GM18511 (cell line): ENCODE results near the gene RPS17.

Experiments used
- ATAC-seq: cut with Tn5 transposase; IDR thresholded peaks from one replicate; pipeline ENCODE4 v1.9.1; 2021; ENCODE audit warnings: mild to moderate bottlenecking, moderate library complexity; ENCODE audit not compliant: unreplicated experiment

RPS17 gene

GRCh38 chr15:82540055-82540983 is at the start of gene RPS17:
TSS of gene RPS17 (minus strand) at chr15:82540457. CDS start at chr15:82540428, 29 bp downstream.
- peak; percentile 94 for ATAC-seq

DNA sequence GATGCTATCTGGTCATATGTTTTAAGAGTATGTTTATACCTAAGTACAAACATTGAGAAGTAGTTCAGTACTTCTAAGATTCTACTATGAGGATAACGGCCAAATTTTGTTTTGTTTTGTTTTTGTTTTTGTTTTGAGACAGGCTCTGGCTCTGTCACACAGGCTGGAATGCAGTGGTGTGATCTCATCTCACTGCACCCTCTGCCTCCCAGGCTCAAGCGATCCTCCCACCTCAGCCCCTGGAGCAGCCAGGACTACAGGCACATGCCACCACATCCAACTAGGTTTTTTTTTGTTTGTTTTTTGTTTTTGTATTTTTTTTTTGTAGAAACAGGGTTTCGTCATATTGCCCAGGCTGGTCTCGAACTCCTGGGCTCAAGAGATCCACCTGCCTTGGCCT is 47.5 kb upstream of the RPS17 start:
- no peak for ATAC-seq

- ATAC-seq: no peak
Measured at GRCh38 chr15:82585072-82585471, 44.8 kb upstream of the RPS17 start.

DNA sequence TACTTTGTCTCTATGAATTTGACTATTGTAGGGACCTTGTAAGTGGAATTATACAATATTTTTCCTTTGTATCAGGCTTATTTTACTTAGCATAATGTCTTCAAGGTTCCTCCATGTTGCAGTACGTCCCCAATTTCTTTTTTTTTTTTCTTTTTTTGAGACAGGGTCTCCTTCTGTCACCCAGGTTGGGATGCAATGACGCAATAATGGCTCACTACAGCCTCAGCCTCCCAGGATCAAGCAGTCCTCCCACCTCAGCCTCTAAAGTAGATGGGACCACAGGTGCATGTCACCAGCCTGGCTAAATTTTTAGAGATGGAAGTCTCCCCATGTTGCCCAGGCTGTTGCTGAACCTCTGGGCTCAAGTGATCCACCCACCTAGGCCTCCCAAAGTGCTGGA is 40.5 kb upstream of the RPS17 start:
- no peak for ATAC-seq

GRCh38 chr15:82575335-82575734 is 35.1 kb upstream of the RPS17 start:
- ATAC-seq: no peak

- no peak for ATAC-seq
Measured at GRCh38 chr15:82572986-82573385, 32.7 kb upstream of the RPS17 start.

GRCh38 chr15:82572311-82572710 is 32.1 kb upstream of the RPS17 start:
- no peak for ATAC-seq

GRCh38 chr15:82571722-82572222 is 31.5 kb upstream of the RPS17 start:
- ATAC-seq: no peak

DNA sequence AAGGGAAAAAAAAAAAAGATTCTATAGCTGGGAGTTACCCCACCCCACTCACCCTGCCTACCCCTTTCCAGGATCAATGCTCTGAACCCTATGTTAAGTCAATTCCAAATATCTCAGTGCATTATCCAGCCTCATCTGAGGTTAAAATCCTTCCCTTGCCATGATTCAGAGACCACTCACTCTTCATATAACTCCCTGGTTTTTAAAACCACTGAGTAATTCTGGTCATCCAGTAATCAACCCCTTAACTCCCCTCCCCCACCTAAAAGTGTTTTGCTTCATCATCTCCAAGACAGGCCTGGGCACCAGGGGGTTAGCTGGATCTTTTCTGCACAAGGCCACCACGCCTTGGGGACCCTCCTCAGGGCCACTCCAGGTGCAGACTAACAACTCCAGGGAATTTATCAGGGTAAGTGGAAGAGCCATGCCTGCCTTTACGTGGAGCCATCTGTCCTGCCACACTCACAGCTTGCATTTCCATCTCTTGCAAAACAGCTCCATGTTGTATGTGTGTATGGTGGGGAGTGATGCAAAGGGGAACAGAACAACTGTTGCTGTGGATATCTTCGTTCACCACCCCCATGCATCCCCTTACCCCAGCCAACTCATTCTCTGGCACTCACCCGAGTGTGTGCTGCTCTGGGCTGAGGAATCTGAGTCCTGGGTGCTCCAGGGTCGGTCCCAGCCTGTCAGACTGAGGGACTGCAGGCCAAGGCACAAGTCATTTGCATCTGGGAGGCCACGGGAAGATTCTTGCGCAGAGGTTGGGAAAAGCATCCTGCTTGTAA is 30.7 kb upstream of the RPS17 start:
- ATAC-seq: no peak

- ATAC-seq: no peak
Measured at GRCh38 chr15:82569834-82570233, 29.6 kb upstream of the RPS17 start.

GRCh38 chr15:82568986-82569385 is 28.7 kb upstream of the RPS17 start:
- ATAC-seq: no peak

- no peak for ATAC-seq
Measured at GRCh38 chr15:82567661-82568060, 27.4 kb upstream of the RPS17 start.

DNA sequence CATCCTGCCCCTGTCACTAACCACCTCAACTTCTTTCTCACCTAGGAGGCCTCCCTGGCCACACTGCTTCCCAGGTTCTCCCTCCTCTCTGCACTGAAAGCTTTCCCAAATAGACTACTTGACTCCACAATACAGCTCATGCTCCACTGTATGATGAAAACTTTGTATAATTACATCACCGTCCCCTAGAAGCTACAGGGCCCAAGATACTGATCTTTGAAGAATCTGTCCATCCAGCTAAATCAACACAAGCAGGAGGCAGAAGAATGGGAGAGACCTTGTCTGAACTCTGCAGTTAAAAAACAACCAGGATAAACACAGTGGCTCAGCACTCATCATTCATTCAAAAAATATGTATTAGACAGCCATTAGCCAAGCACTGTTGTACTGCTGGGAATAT is 26.4 kb upstream of the RPS17 start:
- no peak for ATAC-seq

GRCh38 chr15:82558502-82558901 is 18.2 kb upstream of the RPS17 start:
- no peak for ATAC-seq

- no peak for ATAC-seq
Measured at GRCh38 chr15:82556315-82557035, 16.2 kb upstream of the RPS17 start.

DNA sequence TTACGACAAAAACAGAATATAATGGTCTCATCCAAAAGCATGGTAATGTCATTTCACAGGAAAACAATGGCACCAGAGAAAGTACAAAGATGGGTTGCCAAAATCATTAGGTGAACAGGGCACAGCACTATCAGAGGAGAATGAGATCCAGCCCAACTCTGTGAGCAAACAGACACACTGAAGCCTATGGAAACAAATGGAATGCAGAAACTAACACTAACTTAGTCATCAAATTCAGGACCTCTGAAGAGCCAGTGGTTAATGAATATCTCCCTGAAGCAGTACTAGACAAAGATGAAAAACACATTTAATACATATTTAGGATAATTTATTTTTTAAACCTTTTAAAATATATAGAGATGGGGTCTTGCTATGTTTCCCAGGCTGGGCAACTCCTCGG is 14.6 kb upstream of the RPS17 start:
- no peak for ATAC-seq

- ATAC-seq: no peak
Measured at GRCh38 chr15:82554351-82554750, 14.1 kb upstream of the RPS17 start.

DNA sequence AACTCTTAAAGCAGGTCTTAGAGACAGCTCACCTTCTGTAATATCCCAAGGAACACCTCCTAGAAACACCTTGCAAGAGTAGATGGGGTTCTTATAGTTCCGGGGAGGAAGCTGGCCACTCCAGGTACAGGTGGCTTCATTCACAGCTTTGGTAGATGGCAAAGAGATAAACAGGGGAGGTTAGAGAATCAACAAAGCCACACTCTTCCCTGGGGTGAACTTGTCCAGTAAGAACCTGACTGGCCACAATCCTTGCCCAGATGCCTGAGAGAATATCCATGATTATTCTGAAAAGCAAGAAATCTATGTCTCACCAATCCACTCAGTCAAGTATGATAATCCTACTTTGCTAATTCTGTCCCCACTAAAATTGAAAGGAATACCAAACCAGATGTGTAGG is 13.6 kb upstream of the RPS17 start:
- ATAC-seq: no peak

GRCh38 chr15:82552861-82553260 is 12.6 kb upstream of the RPS17 start:
- no peak for ATAC-seq

- peak; percentile 63 for ATAC-seq
Measured at GRCh38 chr15:82551646-82552247, 11.5 kb upstream of the RPS17 start.

GRCh38 chr15:82549199-82549665 is 9.0 kb upstream of the RPS17 start:
- ATAC-seq: no peak
